GM12878 (cell line): Measurements from ENCODE around the gene ECM1. TPM values are rescaled to one million over a fixed set of nuclear protein-coding genes. Genes with fewer than 3 reads are reported as not detected.

Experiments
- ATAC-seq: fragments of 200-7000 bp; cut with Tn5 transposase; 3 replicates; pipeline ENCODE4 v1.9.1; 2020; ENCODE audit warnings: mild to moderate bottlenecking, moderate library complexity
- BruUV-seq: library from RNA; stranded (reverse); fragments of 400-500 nt; replicated peaks from 2 replicates; lab custom pipeline; 2021; lab: Mats Ljungman, UMichigan
- CTCF ChIA-PET: fragments of 300-600 bp; sonication (Branson Sonifier 250); formaldehyde crosslinking; extraction: SDS; loops from one replicate; lab custom pipeline; 2021; ENCODE audit warnings: inconsistent platforms; lab: Yijun Ruan, JAX
- POLR2A ChIA-PET: fragments of 350-600 bp; formaldehyde crosslinking; extraction: SDS; loops from one replicate; lab custom pipeline; 2021; ENCODE audit warnings: inconsistent platforms; lab: Charles Lee
- RAD21 ChIA-PET: fragments of 300-600 bp; sonication (Branson Sonifier 250); formaldehyde crosslinking; loops from one replicate; lab custom pipeline; 2023; ENCODE audit warnings: antibody characterized with exemption; ENCODE audit not compliant: unreplicated experiment; lab: Charles Lee
- SMC1A ChIA-PET: fragments of 300-600 bp; sonication (Branson Sonifier 250); formaldehyde crosslinking; loops from one replicate; lab custom pipeline; 2023; ENCODE audit not compliant: unreplicated experiment, uncharacterized antibody; lab: Charles Lee
- DNase-seq: peaks from one replicate; pipeline ENCODE4 v3.0.0-alpha.2; 2011; ENCODE audit warnings: low read depth, low spot score
- FAIRE-seq: peaks from 3 replicates; lab custom pipeline; 2011; peaks lifted over from hg19 to GRCh38; lab: Jason Lieb, UNC
- H2AFZ ChIP-seq: 2 replicates; pipeline ENCODE4 v1.6.0; 2011; ENCODE audit warnings: low read depth, low read length, control low read depth; ENCODE audit not compliant: control insufficient read depth
- H3K27ac ChIP-seq: 2 replicates; pipeline ENCODE4 v1.5.1; 2011; ENCODE audit warnings: control low read depth; ENCODE audit not compliant: control insufficient read depth, insufficient read depth
- H3K27me3 ChIP-seq, 2 experiments: replicated peaks in 1 of 2; 2 replicates each; pipeline versions ENCODE4 v1.6.0 to v1.6.1; 2011; ENCODE audit warnings: low read length in 1 of 2; ENCODE audit not compliant: control insufficient read depth in 2 of 2, insufficient read depth in 2 of 2
- H3K36me3 ChIP-seq, 2 experiments: 2 replicates each; pipeline ENCODE4 v1.5.1; 2011; ENCODE audit warnings: low read length in 1 of 2; ENCODE audit not compliant: control insufficient read depth in 2 of 2, insufficient read depth in 2 of 2
- H3K4me1 ChIP-seq: 2 replicates; pipeline ENCODE4 v1.6.1; 2011; ENCODE audit warnings: mild to moderate bottlenecking, low read length, moderate library complexity, mixed read lengths; ENCODE audit not compliant: control insufficient read depth, insufficient read depth
- H3K4me2 ChIP-seq: 2 replicates; pipeline ENCODE4 v1.6.0; 2011; ENCODE audit warnings: control low read depth; ENCODE audit not compliant: control insufficient read depth, insufficient read depth
- H3K4me3 ChIP-seq: fragments of 200-600 bp; sonication (generic); 2 replicates; pipeline ENCODE4 v1.5.1; 2016
- H3K79me2 ChIP-seq: 2 replicates; pipeline ENCODE4 v1.6.0; 2011; ENCODE audit warnings: low read length; ENCODE audit not compliant: control insufficient read depth, insufficient read depth
- H3K9ac ChIP-seq: 2 replicates; pipeline ENCODE4 v1.8.0; 2011; ENCODE audit warnings: low read length, control low read depth, mixed read lengths; ENCODE audit not compliant: control insufficient read depth, insufficient read depth
- H3K9me3 ChIP-seq: replicated peaks from 3 replicates; pipeline ENCODE4 v1.5.1; 2011; ENCODE audit warnings: mild to moderate bottlenecking, low read length; ENCODE audit not compliant: control insufficient read depth, insufficient read depth
- H4K20me1 ChIP-seq: 2 replicates; pipeline ENCODE4 v1.6.0; 2011; ENCODE audit not compliant: control insufficient read depth, insufficient read depth
- FOXK2 ChIP-seq: fragments of 450-650 bp; IDR thresholded peaks from 2 replicates; pipeline ENCODE4 v1.6.1; 2017; ENCODE audit warnings: mild to moderate bottlenecking, moderate library complexity
- POLR2A ChIP-seq: IDR thresholded peaks from 2 replicates; pipeline ENCODE4 v1.6.1; 2011; ENCODE audit warnings: low read depth, mild to moderate bottlenecking, low read length
- RFX5 ChIP-seq: IDR thresholded peaks from 2 replicates; pipeline ENCODE4 v1.6.1; 2011; ENCODE audit warnings: low read depth, low read length, improper control_type of control experiment
- WGBS: methylation state at CpG from one replicate; pipeline ENCODE4 v1.1.6; 2016; ENCODE audit warnings: low lambda C conversion rate; ENCODE audit not compliant: insufficient replicate concordance, insufficient coverage; ENCODE audit errors: missing lambda C conversion rate; 5-methylcytosine and 5-hydroxymethylcytosine counted together
- in situ Hi-C: fragments of 300-500 bp; cut with MboI; formaldehyde crosslinking; loops from 9 replicates; pipeline ENCODE4 v1.14.3; 2018; ENCODE audit warnings: mixed read lengths
- intact Hi-C: fragments of 100-400 bp; cut with micrococcal nuclease; formaldehyde crosslinking; loops from one replicate; pipeline ENCODE4 v1.14.2; 2022; ENCODE audit not compliant: unreplicated experiment
- polyA plus RNA-seq, 11 experiments: library from polyadenylated mRNA; depleted of rRNA in 4 of 11; unstranded in 6 of 11; stranded (reverse) in 5 of 11; fragments of >200 nt; fragmentation: Nextera tagmentation in 4 of 11; fragmentation: Illumina TruSeq in 1 of 11; extraction: Ambion mirVana in 4 of 11; extraction: Trizol in 1 of 11; gene quantifications; 1 replicate in 1 of 11; 2 replicates in 10 of 11; pipeline versions ENCODE4 v1.2.1 to v1.2.3, GENCODE V29; 2011 to 2016; ENCODE audit warnings: inconsistent platforms in 2 of 11, missing spikeins in 2 of 11, low read depth in 1 of 11
- total RNA-seq, 4 experiments: library from RNA; depleted of rRNA in 3 of 4; stranded (reverse); fragments of >200 nt in 3 of 4; fragmentation: Illumina TruSeq in 1 of 4; extraction: Trizol in 1 of 4; gene quantifications; 2 replicates each; pipeline versions ENCODE4 v1.2.1 to v1.2.3, GENCODE V29; 2013 to 2021
- TF ChIP-seq, protein P1 (sequence below): IDR thresholded peaks from 2 replicates; pipeline ENCODE4 v1.6.1; 2012; ENCODE audit warnings: mild to moderate bottlenecking, low read depth, low read length
- TF ChIP-seq, protein P2 (sequence below): fragments of 450-650 bp; IDR thresholded peaks from 2 replicates; pipeline ENCODE4 v1.6.1; 2016; ENCODE audit warnings: mild to moderate bottlenecking, moderate library complexity, borderline replicate concordance

Gene ECM1
- total and polyA plus RNA-seq, 10 of the 15 experiments (the other 5 are each of a cell fraction or from before 2014, with no cell fraction given): 0.06 to 1.3 (median 0.60) TPM

DNA sequence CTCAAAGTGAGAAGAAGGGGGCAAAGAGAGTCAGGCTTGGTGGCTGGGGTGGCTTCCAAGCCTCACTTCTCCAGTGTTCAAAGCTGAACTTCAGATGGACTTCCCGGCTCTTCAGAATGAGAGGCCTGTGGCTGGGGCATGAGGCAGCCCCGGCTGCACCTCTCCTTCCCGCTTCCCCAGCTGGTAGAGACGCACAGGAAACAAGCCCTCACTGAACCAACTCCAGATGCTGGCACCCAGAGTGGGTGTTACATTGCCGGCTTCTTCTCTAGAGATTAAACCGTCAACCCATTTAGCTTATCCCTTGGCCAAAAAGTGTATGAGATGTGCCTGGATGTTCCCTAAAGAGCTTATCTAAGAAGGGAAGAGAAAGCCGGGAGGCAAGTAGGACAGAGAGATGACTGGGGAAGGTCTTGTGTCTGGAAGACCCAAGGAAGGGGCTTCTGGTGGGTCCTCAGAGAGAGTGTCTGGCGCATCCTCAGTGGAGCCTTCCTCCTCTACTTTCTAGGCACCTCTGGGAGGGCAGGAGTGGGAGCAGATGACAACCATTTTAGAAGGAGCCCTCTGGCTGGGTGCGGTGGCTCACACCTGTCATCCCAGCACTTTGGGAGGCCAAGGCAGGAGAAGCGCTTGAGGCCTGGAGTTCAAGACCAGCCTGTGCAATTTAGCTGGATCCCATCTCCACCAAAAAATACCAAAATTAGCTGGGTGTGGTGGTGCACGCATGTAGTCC is 43.3 kb downstream of the ECM1 start:
- H3K9ac ChIP-seq: no peak overlapping the region
- WGBS: 43% methylated on average over 11 of the region's 11 CpGs
- CTCF ChIA-PET: interaction anchor here (1.1 to 2.9 kb wide), 3 partner anchors 9 to 19 kb away, joined by 3 to 14 read pairs (median 8); no protein-coding TSS in a partner anchor
- intact Hi-C loops: no loop called here
- BruUV-seq: no TSS peak
- RAD21 ChIA-PET: no interaction called here
- H3K27me3 ChIP-seq: no peaks in the 10 kb centered on the region; a peak in 1 of 4 replicates
- no peak for TF ChIP-seq RFX5
- TF ChIP-seq, protein P1, sequence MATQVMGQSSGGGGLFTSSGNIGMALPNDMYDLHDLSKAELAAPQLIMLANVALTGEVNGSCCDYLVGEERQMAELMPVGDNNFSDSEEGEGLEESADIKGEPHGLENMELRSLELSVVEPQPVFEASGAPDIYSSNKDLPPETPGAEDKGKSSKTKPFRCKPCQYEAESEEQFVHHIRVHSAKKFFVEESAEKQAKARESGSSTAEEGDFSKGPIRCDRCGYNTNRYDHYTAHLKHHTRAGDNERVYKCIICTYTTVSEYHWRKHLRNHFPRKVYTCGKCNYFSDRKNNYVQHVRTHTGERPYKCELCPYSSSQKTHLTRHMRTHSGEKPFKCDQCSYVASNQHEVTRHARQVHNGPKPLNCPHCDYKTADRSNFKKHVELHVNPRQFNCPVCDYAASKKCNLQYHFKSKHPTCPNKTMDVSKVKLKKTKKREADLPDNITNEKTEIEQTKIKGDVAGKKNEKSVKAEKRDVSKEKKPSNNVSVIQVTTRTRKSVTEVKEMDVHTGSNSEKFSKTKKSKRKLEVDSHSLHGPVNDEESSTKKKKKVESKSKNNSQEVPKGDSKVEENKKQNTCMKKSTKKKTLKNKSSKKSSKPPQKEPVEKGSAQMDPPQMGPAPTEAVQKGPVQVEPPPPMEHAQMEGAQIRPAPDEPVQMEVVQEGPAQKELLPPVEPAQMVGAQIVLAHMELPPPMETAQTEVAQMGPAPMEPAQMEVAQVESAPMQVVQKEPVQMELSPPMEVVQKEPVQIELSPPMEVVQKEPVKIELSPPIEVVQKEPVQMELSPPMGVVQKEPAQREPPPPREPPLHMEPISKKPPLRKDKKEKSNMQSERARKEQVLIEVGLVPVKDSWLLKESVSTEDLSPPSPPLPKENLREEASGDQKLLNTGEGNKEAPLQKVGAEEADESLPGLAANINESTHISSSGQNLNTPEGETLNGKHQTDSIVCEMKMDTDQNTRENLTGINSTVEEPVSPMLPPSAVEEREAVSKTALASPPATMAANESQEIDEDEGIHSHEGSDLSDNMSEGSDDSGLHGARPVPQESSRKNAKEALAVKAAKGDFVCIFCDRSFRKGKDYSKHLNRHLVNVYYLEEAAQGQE: no peak
- TF ChIP-seq FOXK2: no peak
- TF ChIP-seq, protein P2, sequence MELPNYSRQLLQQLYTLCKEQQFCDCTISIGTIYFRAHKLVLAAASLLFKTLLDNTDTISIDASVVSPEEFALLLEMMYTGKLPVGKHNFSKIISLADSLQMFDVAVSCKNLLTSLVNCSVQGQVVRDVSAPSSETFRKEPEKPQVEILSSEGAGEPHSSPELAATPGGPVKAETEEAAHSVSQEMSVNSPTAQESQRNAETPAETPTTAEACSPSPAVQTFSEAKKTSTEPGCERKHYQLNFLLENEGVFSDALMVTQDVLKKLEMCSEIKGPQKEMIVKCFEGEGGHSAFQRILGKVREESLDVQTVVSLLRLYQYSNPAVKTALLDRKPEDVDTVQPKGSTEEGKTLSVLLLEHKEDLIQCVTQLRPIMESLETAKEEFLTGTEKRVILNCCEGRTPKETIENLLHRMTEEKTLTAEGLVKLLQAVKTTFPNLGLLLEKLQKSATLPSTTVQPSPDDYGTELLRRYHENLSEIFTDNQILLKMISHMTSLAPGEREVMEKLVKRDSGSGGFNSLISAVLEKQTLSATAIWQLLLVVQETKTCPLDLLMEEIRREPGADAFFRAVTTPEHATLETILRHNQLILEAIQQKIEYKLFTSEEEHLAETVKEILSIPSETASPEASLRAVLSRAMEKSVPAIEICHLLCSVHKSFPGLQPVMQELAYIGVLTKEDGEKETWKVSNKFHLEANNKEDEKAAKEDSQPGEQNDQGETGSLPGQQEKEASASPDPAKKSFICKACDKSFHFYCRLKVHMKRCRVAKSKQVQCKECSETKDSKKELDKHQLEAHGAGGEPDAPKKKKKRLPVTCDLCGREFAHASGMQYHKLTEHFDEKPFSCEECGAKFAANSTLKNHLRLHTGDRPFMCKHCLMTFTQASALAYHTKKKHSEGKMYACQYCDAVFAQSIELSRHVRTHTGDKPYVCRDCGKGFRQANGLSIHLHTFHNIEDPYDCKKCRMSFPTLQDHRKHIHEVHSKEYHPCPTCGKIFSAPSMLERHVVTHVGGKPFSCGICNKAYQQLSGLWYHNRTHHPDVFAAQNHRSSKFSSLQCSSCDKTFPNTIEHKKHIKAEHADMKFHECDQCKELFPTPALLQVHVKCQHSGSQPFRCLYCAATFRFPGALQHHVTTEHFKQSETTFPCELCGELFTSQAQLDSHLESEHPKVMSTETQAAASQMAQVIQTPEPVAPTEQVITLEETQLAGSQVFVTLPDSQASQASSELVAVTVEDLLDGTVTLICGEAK: no peak
- TF ChIP-seq POLR2A: 0 out of 2 replicates have a peak, but pooled peaks have one; percentile 18
- no peaks in the 10 kb centered on the region for H4K20me1 ChIP-seq
- no peak for DNase-seq
- no peak overlapping the region for H3K4me3 ChIP-seq
- SMC1A ChIA-PET: interaction anchor here (1.1 kb wide), 1 partner anchor 70 kb away, joined by 3 read pairs; no protein-coding TSS in a partner anchor
- FAIRE-seq: no peak
- no peak overlapping the region for H3K4me2 ChIP-seq
- no peak overlapping the region for H2AFZ ChIP-seq
- no peaks in the 10 kb centered on the region for H3K9me3 ChIP-seq
- H3K36me3 ChIP-seq: no peaks in the 10 kb centered on the region
- POLR2A ChIA-PET: interaction anchor here (0.7 kb wide), 2 partner anchors 16 to 201 kb away, joined by 3 to 5 read pairs; no protein-coding TSS in a partner anchor
- in situ Hi-C loops: no loop called here
- H3K4me1 ChIP-seq: peaks cover 3% of the 10 kb centered on the region; the same call in 1 of the 2 replicates
- H3K27ac ChIP-seq: no peak overlapping the region
- H3K79me2 ChIP-seq: no peaks in the 10 kb centered on the region
- no peak; the same call in 2 of the 3 replicates for ATAC-seq
